Measurements from ENCODE around the gene KCNJ2.

The KCNJ2 gene

DNA sequence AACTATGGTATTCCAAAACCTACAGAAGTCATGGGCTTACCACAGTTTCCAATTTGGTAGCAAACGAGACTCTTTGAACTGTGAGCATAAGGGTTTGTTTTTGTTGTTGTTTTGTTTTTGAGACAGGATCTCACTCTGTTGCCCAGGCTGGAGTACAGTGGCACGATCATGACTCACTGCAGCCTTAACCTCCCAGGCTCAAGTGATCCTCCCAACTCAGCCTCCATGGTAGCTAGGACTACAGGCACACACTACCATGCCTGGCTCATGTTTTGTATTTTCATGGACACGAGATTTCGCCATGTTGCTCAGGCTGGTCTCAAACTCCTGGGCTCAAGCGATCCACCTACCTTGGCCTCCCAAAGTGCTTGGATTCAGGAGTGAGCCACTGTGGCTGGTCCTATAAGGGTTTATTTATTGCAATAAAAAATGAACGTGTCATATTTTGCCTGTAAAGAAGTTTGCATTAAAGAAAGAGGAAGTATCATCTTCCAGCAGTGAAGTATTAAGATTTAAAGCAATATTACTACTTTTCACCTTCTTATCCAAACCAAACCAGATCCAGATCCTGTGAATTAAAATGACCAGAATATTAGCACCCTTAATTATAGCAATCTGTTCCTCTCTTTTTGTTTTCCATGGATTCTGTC, 37.2 kb downstream of the KCNJ2 start:
- no peak for DNase-seq

DNA sequence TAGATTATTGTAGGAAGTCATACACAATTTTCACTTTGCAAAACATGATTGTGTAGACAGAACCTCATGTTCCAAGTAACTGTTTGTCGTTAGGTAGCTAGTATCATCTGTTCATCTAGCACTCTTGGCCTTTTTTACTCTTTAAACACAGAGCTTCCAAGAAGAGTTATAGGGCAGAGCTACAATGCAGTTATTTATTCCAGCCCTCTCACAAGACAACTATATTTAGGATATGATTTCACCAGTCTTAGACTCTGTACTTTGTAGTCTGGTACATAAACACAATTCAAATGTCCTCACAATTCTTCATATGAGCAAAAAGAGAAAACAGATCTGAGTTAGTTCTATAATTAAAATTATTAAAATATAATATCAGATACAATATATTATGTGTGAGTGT, 37.9 kb downstream of the KCNJ2 start:
- DNase-seq = no peak

DNA sequence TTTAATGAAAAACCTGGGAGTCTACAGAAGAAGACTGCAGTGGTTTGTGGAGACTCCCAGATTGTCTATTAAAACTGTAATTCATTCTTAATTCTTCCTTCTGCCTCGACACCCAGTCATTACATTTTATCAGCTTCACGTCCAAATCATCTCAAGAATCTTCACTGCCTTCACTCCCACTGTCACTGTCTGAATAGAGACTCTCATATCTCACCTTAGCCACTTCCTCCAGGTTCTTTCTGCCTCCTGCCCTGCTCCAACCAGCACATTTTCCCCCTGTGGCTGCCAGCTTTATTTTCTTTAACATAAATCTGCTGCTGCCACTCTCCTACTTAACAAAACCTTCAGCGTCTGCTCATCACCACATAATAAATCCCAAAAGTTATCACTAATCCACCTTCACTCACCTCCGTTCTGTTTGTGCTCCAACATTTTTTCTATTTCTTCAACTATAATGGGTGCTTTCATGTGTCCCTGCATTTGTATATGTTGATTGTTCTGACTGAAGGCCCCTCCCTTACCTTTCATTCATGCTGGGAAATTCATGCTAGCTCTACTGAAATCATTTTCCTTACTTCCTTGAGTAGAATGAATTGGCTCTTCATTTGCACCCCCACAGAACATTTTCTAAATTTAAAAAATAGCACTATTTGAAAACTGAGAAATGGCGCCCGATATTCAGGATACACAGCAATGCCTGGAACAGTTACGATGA, 38.9 kb downstream of the KCNJ2 start:
- DNase-seq = no peak

DNA sequence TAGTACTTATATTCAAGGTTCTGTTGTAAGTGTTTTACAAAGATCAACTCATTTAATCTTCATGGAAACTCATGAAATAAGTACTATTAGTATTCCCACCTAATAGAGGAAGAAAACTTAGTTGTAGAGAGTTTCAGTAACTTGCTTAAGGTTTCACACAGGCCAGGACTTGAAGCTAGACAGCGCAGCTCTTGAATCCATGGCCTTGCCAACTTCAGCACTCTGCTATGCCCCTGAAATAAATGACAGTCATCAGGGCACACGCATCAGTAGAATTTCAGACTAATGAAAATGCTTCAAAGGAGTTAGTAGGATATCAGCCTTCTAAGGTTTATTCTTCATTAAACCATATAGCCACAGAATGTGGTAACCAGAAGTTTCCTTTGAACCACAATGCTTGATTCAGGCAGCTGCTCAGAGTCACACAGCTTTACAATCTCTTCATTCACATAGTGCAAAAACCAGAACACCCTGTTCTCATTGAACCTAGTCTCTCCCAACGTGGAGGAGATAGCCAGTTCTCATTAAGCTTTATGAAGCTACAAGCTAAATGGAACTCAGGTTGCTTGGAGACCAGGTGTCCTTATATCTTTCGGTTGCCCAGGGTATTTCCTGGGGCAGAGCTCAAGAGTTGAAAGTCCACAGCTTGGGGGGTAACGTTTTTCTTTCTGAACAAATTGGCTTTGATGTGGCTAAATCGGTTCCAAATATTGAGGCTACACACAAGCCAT, 39.7 kb downstream of the KCNJ2 start:
- DNase-seq = no peak

DNA sequence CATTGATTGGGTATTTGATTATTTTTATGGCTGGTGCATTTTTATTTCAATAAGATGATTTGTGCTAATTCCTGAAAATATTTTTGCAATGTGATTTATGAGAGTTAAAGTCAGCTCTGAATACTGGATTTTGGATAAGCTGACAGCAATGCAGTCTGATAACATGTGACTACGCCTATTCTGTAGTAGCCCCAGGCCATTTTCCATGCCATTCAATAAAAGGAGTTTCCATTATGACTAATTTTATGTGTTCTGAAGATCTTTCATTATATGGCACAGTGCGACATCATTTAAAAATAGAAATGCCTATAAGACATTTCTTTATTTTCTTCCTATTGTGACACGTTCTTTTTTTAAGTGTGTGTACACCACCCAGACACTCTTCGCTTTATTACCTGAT, 46.3 kb downstream of the KCNJ2 start:
- no peak for DNase-seq

DNA sequence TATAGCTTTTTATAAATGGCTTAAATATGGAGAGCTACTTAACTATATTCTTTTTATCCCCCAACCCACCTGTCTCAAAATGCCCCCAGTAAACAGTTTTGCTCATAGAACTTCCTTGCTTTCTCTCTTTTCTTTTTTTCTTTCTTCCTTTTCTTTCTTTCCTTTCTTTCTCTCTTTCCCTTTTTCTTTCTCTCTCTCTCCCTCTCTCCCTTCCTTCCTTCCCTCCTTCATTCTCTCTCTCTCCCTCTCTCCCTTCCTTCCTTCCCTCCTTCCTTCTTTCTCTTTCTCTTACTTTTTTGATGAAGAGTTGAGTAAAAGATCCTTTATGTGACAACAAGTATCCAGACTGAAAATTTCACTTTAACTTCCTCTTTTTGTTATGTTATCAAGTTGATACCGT, 48.2 kb downstream of the KCNJ2 start:
- no peak for DNase-seq

DNA sequence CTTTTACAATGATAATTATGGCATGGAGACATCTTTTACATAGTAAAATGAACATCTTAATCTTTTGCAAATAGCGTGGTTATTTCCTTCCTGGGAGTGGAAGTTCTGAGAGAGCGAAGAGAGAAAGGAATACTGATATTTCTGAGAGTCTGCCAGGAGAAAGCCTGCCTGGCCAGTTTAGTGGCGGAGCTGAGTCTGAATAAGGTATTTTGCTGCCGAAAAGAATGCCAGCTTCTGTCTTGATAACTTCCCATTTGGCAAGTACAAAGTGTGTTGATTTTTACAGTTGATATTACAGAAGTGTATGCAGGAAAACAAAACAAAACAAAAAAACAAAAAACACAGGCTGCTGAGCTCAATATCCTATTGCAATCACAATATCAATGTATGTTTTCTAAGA, 55.9 kb downstream of the KCNJ2 start:
- no peak for DNase-seq

Measured in GF-D8 (cell line).